Measurements from ENCODE around the gene OPN4. TPM values are rescaled to one million over a fixed set of nuclear protein-coding genes. Genes with fewer than 3 reads are reported as not detected.
"Not testable (repeated sequence)": the region's sequence is repeated elsewhere in the genome, so short reads cannot be mapped to it uniquely, and the experiment has no call there.

The OPN4 gene
- 1 to 10 TPM in 7 of 12 donors, under 1 TPM in 3, not detected in 2; 0.81 to 2.4 (median 1.2) TPM for polyA plus RNA-seq (ENCODE audit: insufficient read length in 12 of 12)
- long read RNA-seq, donor 1, result 0 reads
- long read RNA-seq, donor 2, result 0 reads
- long read RNA-seq, donor 3, result 0 reads
- long read RNA-seq, donor 4, result 0 reads
- long read RNA-seq, donor 5, result 0 reads
- long read RNA-seq, donor 6, result 0 reads
- long read RNA-seq, donor 7, result 0 reads
- long read RNA-seq, donor 8, result 0 reads
- long read RNA-seq, donor 9, result 0 reads
- long read RNA-seq, donor 10, result 0 reads
- long read RNA-seq, donor 11, result 0 reads

GRCh38 chr10:86654411-86655172, at the start of gene OPN4:
TSS of gene OPN4 (plus strand) at chr10:86654547. CDS start at chr10:86654784, 237 bp downstream.
- no peak for DNase-seq

- DNase-seq, result no peak
Measured at GRCh38 chr10:86607674-86608073, 46.7 kb upstream of the OPN4 start.

- no peak for DNase-seq
Measured at GRCh38 chr10:86609920-86610319, 44.4 kb upstream of the OPN4 start.

- DNase-seq, result no peak
Measured at GRCh38 chr10:86611386-86611785, 43.0 kb upstream of the OPN4 start.

- no peak for DNase-seq
Measured at GRCh38 chr10:86613096-86613495, 41.3 kb upstream of the OPN4 start.

GRCh38 chr10:86613905-86614304, 40.4 kb upstream of the OPN4 start:
- DNase-seq, result no peak

GRCh38 chr10:86614853-86615252, 39.5 kb upstream of the OPN4 start:
- DNase-seq, result no peak

- DNase-seq, result not testable (repeated sequence)
Measured at GRCh38 chr10:86617278-86617677, 37.1 kb upstream of the OPN4 start.

GRCh38 chr10:86628311-86628710, 26.0 kb upstream of the OPN4 start:
- DNase-seq, result no peak

- no peak for DNase-seq
Measured at GRCh38 chr10:86630079-86630478, 24.3 kb upstream of the OPN4 start.

- DNase-seq, result no peak
Measured at GRCh38 chr10:86632009-86632800, 22.1 kb upstream of the OPN4 start.

GRCh38 chr10:86632951-86633350, 21.4 kb upstream of the OPN4 start:
- DNase-seq, result no peak

GRCh38 chr10:86635402-86635801, 18.9 kb upstream of the OPN4 start:
- no peak for DNase-seq

GRCh38 chr10:86636311-86636710, 18.0 kb upstream of the OPN4 start:
- DNase-seq, result no peak

GRCh38 chr10:86642021-86642420, 12.3 kb upstream of the OPN4 start:
- DNase-seq, result no peak

- DNase-seq, result no peak
Measured at GRCh38 chr10:86642499-86642898, 11.8 kb upstream of the OPN4 start.

GRCh38 chr10:86644152-86644793, 10.1 kb upstream of the OPN4 start:
- no peak for DNase-seq

GRCh38 chr10:86644794-86645445, 9.4 kb upstream of the OPN4 start:
- no peak for DNase-seq

GRCh38 chr10:86645621-86646165, 8.7 kb upstream of the OPN4 start:
- not testable (repeated sequence) for DNase-seq

- no peak for DNase-seq
Measured at GRCh38 chr10:86646532-86646931, 7.8 kb upstream of the OPN4 start.

- DNase-seq, result no peak
Measured at GRCh38 chr10:86646933-86647332, 7.4 kb upstream of the OPN4 start.
